Esophagus squamous epithelium (tissue), 5 donors: ENCODE results near the gene TPPP2. TPM values are rescaled to one million over a fixed set of nuclear protein-coding genes. Genes with fewer than 3 reads are reported as not detected.

ENCODE experiments used
- DNase-seq: peaks from one replicate; lab custom pipeline; 2025; lab: John Stamatoyannopoulos, UW
- H3K27ac ChIP-seq, 4 donors: fragments of 200-600 bp; sonication (generic); one replicate each; pipeline ENCODE4 v1.5.1; 2016 to 2019; ENCODE audit warnings: mild to moderate bottlenecking in 1 of 4
- H3K27me3 ChIP-seq, 4 donors: fragments of 200-600 bp; sonication (generic); 1 replicate in 3 of 4; 2 replicates in 1 of 4; pipeline versions ENCODE4 v1.5.1 to v1.6.0; 2017 to 2021; ENCODE audit warnings: antibody characterized with exemption in 1 of 4
- H3K36me3 ChIP-seq, 3 donors: fragments of 200-600 bp; sonication (generic); one replicate each; pipeline ENCODE4 v1.5.1; 2016 to 2019
- H3K4me1 ChIP-seq, 3 donors: fragments of 200-600 bp; sonication (generic); one replicate each; pipeline ENCODE4 v1.5.1; 2017 to 2019
- H3K4me3 ChIP-seq, 4 donors: fragments of 200-600 bp; sonication (generic); 1 replicate in 3 of 4; 2 replicates in 1 of 4; pipeline ENCODE4 v1.5.1; 2016 to 2019; ENCODE audit warnings: mild to moderate bottlenecking in 2 of 4, moderate library complexity in 1 of 4
- H3K9me3 ChIP-seq, 3 donors: fragments of 200-600 bp; sonication (generic); one replicate each; pipeline ENCODE4 v1.5.1; 2016 to 2019
- CTCF ChIP-seq, 6 experiments: fragments of 450-650 bp in 4 of 6; fragments of 200-600 bp in 2 of 6; sonication (generic) in 2 of 6; IDR thresholded peaks; one replicate each; pipeline ENCODE4 v1.5.1; 2016 to 2019; ENCODE audit warnings: antibody characterized with exemption in 6 of 6, mild to moderate bottlenecking in 4 of 6, moderate library complexity in 4 of 6
- POLR2A ChIP-seq, 4 donors: fragments of 450-650 bp; IDR thresholded peaks; one replicate each; pipeline ENCODE4 v1.6.1; 2017; ENCODE audit warnings: antibody characterized with exemption in 4 of 4, mild to moderate bottlenecking in 4 of 4, moderate library complexity in 3 of 4
- WGBS, 2 donors: methylation state at CpG; one replicate each; pipeline ENCODE4 v1.1.5; 2018; 5-methylcytosine and 5-hydroxymethylcytosine counted together
- intact Hi-C: fragments of 100-400 bp; cut with DNase I; formaldehyde crosslinking; loops from one replicate; pipeline ENCODE4 v1.15.0; 2022
- total RNA-seq, 4 donors: library from RNA; depleted of rRNA; stranded (reverse); fragments of >200 nt; gene quantifications; one replicate each; pipeline ENCODE4 v1.1.0, GENCODE V29; 2016
- donor health status: DM: yes; HTN: yes; CAD: no.

Gene TPPP2
- total RNA-seq, 4 donors from 2014 or later: not detected

- H3K4me3 ChIP-seq: peak overlapping the region; percentile 45 to 85 (median 66)
- intact Hi-C loops: no loop called here
Observed at GRCh38 chr14:21068521-21069387, 38.7 kb downstream of the TPPP2 start.

GRCh38 chr14:21069388-21070082 is 39.5 kb downstream of the TPPP2 start:
- Histone ChIP-seq H3K4me3 (peak overlapping the region; percentile 45 to 85 (median 66)), H3K4me1 (peaks cover 23 to 49% (median 29%) of the 10 kb centered on the region in 3 donors), H3K27ac (peak overlapping the region; percentile 75 to 91 (median 86)), H3K9me3 (no peaks in the 10 kb centered on the region), H3K27me3 (peaks cover 0 to 33% (median 0%) of the 10 kb centered on the region in 4 donors), H3K36me3 (peaks cover 0 to 10% (median 0%) of the 10 kb centered on the region in 3 donors)
- 0 to 2% methylated on average over 11 to 12 of the region's 40 CpGs for WGBS, 2 donors
- intact Hi-C loops: no loop called here
- TF ChIP-seq CTCF (IDR thresholded peaks at IDR 0.05) (no peak), POLR2A (IDR thresholded peaks at IDR 0.05) (no peak)
- DNase-seq: no peak

More at GRCh38 chr14:21068521-21069387, 38.7 kb downstream of the TPPP2 start:
- H3K27ac ChIP-seq: peak overlapping the region in 3 of 4 donors; percentile 83 to 91 (median 88)
- TF ChIP-seq CTCF (IDR thresholded peaks at IDR 0.05) (peak; percentile 52 to 71 (median 62)), POLR2A (IDR thresholded peaks at IDR 0.05) (no peak)
- H3K4me1 ChIP-seq: peaks cover 23 to 49% (median 29%) of the 10 kb centered on the region in 3 donors
- DNase-seq: no peak
- H3K9me3 ChIP-seq: no peaks in the 10 kb centered on the region
- peaks cover 0 to 3% (median 0%) of the 10 kb centered on the region in 3 donors for H3K36me3 ChIP-seq
- 3 to 7% methylated on average over 21 to 26 of the region's 45 CpGs for WGBS, 2 donors
- H3K27me3 ChIP-seq: peaks cover 0 to 33% (median 0%) of the 10 kb centered on the region in 4 donors

- H3K27ac ChIP-seq: peak within 1 kb of the TSS; percentile 75 to 91 (median 86)
- no peak for DNase-seq
- TF ChIP-seq POLR2A (IDR thresholded peaks at IDR 0.05): peak in 1 of 4 donors; percentile 19
- TF ChIP-seq CTCF (IDR thresholded peaks at IDR 0.05): no peak
- H3K9me3 ChIP-seq: no peaks in the 10 kb centered on the region
- intact Hi-C loops: no loop called here
- peak within 1 kb of the TSS; percentile 45 to 85 (median 66) for H3K4me3 ChIP-seq
- WGBS, 2 donors: 1% methylated on average over 13 to 30 of the region's 63 CpGs
- peaks cover 0 to 33% (median 0%) of the 10 kb centered on the region in 4 donors for H3K27me3 ChIP-seq
- peaks cover 0 to 17% (median 0%) of the 10 kb centered on the region in 3 donors for H3K36me3 ChIP-seq
- H3K4me1 ChIP-seq: peaks cover 23 to 49% (median 29%) of the 10 kb centered on the region in 3 donors
Observed at GRCh38 chr14:21070083-21070609, 40.1 kb downstream of the TPPP2 start, which contains the start of gene ARHGEF40. TSS of gene ARHGEF40 (plus strand) at chr14:21070304. CDS start at chr14:21070397, 93 bp downstream.

GRCh38 chr14:21070610-21071224 is 40.7 kb downstream of the TPPP2 start:
- no peaks in the 10 kb centered on the region for H3K9me3 ChIP-seq
- H3K36me3 ChIP-seq: peaks cover 0 to 22% (median 0%) of the 10 kb centered on the region in 3 donors
- peak overlapping the region; percentile 75 to 91 (median 86) for H3K27ac ChIP-seq
- peaks cover 0 to 33% (median 0%) of the 10 kb centered on the region in 4 donors for H3K27me3 ChIP-seq
- H3K4me3 ChIP-seq: peak overlapping the region; percentile 45 to 85 (median 66)
- no peak for DNase-seq
- intact Hi-C loops: no loop called here
- H3K4me1 ChIP-seq: peaks cover 23 to 49% (median 29%) of the 10 kb centered on the region in 3 donors
- TF ChIP-seq POLR2A (IDR thresholded peaks at IDR 0.05): no peak
- no peak for TF ChIP-seq CTCF (IDR thresholded peaks at IDR 0.05)
- 0% methylated on average over 3 to 6 of the region's 23 CpGs for WGBS, 2 donors
